HG03045 (cell line): ENCODE measurements around the gene ADPGK.
"Not testable (repeated sequence)": the region's sequence is repeated elsewhere in the genome, so short reads cannot be mapped to it uniquely, and the experiment has no call there.

Source experiments
- ATAC-seq: cut with Tn5 transposase; IDR thresholded peaks from one replicate; pipeline ENCODE4 v1.9.1; 2021; ENCODE audit warnings: mild to moderate bottlenecking, moderate library complexity; ENCODE audit not compliant: unreplicated experiment

ADPGK gene

GRCh38 chr15:72783640-72784455 lies at the start of gene ADPGK:
TSS of gene ADPGK (minus strand) at chr15:72783758. CDS start at chr15:72783691, 67 bp downstream.
- peak; percentile 85 for ATAC-seq

DNA sequence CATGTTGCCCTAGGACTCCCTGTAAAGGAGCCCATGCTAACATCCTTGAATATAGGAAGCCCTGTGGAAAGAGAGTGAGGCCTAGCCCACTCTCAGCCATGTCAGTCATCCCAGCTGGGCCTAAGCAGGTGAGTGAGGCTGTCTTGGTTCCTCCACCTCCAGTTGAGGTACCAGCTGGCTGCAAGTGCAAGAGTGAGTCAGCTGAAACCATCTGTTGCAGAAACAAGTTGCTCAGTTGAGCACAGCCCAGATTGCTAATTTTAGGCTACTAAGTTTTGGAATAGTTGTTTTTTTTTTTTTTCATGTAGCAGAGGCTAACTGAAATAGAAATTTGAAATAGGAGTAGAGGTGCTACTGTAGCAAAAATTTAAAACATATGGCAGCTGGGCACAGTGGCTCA lies 43.7 kb upstream of the ADPGK start:
- ATAC-seq = no peak

DNA sequence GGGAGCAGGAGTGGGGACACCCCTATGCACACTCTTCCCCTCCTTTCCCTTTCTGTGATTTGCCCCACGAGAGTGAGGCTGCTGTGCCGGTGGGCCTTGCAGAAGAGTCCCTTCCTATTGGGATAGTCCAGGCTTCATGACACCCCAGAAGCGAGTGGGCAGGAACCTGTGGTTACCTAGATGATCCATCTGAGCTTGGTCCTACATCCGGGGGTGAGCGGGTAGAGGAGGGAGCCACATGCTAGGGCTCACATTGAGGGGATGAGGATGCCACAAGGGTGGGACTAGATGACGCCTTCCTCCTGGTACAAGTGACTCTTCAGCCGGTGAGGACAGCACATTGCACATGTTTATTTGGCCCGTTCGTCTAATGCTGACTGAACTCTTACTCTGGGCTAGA lies 43.1 kb upstream of the ADPGK start:
- ATAC-seq = no peak

DNA sequence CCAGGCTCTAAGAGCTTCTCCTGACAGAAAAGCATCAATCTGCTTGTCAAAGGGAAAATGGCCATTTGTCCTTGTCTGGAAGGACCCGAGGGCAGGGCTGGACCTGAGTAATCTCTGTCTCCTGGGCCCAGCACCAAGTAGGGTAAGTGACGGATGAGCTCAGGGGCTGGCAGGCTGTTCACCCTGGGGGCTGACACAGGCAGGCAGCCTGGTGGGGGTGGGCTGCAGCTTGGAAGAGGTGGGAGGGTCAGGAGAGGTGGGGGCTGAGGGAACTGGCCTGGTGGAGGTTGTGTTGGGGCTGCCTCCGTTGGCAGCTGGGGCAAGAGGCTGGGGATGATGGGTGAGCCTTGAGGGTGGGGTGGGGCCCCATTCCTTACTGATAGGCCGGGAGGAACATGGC lies 42.3 kb upstream of the ADPGK start:
- ATAC-seq = no peak

DNA sequence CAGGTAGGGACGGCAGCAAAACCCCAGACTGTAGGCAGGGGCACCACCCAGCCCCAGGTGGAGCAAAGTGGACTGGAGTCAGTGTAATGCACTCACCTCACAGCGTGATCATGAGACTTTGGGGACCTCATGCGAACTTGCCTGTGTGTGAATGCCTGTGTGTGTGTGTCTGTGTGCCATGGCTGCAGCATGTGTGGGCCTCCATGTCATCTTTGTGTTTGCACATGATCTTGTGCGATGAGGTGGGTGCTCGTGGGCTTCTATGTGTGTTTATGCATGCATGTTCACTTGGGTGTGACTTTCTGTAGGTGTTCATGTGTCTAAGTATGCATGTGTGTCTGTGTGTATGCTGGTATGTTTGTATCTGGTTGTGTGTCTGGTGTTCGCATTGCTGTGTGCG lies 41.2 kb upstream of the ADPGK start:
- ATAC-seq = no peak

DNA sequence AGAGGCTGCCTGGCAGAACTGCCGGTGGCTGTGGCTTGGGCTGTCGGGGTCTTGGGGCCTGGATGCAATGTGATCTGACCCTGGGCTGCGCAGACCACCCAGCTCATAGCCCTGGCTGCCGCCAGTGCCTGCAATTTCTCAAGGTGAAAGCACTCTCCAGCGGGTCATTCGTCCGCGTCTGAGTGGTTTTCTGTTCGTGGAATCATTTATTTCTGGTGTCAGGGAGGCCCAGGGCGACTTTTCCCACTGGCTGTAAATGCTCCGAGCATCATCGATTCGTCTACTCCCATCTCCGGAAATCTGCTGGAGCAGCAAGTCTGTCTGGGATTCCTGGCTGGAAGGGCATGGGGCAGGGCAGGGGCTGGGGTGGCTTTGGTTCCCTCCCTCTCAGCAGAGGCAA lies 40.6 kb upstream of the ADPGK start:
- ATAC-seq = no peak

- no peak for ATAC-seq
Observed at GRCh38 chr15:72820278-72820677, 36.7 kb upstream of the ADPGK start.

DNA sequence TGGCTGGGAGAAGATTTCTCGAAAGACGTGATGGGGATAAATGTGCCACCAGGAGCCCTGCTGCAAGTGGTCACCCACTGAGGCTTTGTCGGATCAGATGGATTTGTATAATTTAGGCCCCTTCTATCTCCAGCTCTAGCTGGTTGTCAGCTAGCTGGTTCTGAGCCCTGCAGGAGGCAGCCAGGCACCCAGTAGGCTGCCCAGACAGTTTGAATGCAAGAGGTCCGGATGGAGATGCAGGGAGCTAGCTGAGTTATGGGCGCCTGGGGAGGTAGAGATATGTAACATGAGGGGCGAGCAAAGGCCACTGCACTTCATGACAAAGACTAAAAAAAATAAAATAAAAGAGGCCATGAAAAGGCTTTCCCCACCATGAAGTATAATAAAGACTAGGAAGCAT lies 35.1 kb upstream of the ADPGK start:
- no peak for ATAC-seq

- ATAC-seq = no peak
Observed at GRCh38 chr15:72813345-72814004, 29.9 kb upstream of the ADPGK start.

DNA sequence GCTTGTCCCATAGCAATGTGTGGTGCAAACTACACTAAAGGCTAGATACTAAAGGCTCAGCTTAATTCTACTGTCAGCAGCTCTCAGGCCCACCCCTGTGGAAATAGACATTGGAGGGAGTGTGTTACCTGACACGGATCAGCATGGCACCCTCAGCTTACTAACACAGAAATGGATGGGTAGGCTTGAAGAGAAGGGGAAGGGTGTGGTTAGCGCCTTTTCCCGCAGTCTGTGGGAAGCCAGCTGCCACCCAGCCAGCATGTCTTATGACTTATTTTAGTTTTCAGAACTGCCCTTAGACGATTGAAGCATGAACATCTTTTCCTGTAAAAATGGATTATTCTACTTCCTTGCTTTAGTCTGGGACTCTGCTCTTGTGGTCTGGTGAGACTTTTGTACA lies 25.8 kb upstream of the ADPGK start:
- no peak for ATAC-seq

GRCh38 chr15:72807346-72807745 lies 23.8 kb upstream of the ADPGK start:
- ATAC-seq = not testable (repeated sequence)

DNA sequence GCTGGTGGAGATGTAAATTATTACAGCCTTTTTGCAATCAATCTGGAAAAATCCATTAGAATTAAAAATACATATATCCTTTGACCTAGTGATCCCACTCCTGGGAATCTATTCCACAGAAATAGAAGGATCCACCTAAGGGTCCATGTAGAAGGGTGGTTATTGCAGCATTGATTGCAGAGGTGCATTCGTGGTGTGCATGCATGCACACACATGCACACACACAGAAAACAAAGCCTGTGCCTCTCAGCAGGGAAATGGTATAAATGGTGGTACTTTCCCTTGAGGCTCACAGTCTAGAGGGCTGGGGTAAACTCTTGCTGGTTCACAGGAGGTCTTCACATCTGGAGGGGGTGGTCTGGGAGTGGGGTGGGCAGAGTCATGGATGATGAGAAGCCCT lies 19.4 kb upstream of the ADPGK start:
- ATAC-seq = no peak

- no peak for ATAC-seq
Observed at GRCh38 chr15:72801590-72802325, 18.2 kb upstream of the ADPGK start.

- no peak for ATAC-seq
Observed at GRCh38 chr15:72800833-72801481, 17.4 kb upstream of the ADPGK start.

DNA sequence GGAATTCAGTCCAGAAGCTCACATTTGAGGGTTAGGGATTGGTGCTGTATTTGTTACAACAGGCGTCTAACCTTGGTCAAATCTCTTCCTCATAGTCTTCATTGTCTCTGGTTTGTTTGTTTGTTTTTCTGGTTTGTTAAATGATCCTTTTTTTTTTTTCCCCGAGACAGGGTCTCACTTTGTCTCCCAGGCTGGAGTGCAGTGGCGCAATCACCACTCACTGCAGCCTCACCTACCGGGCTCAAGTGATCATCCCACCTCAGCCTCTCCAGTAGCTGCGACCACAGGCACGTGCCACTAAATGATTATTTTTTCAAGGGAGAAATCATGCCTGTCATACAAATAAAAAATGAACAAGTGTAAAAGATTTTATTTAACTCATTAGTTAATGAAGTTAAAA lies 14.3 kb upstream of the ADPGK start:
- ATAC-seq = no peak

DNA sequence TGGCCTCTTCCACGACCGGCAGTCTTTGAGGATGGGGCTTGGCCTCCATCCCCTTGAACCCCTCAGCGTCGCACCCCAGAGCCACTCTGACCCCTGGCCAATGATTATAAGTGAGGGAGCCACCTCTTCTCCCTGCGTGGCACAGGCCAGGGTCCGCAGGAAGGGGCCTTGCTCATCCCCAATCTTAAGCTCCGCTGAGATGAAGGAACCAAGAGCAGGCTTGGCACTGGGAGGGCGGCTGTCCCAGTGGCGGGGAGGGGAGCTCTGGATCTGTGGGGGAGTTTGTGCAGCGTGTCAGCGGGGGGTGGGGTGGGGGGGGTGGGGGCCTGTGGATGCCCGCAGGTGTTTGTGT lies 13.8 kb upstream of the ADPGK start:
- no peak for ATAC-seq

DNA sequence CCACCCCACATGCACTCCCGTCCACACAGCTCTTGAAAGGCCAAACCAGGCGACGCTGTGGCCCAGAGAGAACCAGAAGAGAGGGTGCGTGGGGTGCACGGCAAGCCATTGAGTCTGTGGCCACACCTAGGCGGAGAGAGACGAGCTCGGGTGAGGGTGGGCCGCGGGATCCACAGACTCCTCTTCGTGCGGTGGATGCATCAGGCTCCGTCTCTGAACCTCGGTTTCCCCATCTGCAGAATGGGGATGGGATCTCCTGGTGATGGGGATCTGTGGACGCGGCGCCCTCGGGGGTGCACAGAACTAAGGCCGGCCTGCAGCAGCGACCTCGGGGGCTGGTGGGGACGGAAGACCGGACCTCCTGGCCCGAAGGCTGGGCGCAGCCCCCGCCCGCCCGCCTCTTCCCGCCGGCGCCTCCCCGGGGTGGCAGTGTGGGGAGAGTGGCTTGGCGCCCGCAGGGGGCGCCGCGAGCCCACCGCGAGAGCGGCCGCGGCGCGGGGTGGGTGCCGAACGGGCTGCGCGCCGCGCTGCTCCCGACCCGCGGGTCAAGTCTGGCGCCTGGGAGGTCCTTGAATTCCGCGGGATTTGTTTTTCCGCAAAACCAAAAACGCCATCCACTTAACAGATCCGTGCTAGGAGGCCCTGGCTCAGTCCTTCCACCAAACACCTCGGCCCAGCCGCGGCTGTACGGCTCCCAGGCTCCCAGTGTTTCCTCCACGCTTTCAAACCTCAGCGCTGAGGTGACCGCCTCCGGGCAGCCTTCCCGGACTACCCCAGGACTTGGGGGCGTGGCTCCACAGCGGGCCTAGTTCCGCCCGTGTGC lies 13.2 kb upstream of the ADPGK start:
- ATAC-seq = no peak

DNA sequence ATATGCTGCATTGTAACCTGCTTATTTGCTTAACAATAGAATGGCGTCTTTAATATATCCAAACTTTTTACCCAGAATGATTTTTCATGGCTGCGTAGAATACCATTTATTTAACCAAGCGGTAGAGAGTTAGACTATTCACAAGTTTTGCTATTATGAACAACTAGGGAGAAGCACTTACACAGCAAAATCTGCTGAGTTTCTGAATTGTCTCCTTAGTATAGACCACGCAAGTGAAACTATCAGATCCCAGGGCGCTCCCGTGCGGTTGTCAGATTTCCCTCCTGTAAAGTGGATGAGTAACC lies 12.6 kb upstream of the ADPGK start:
- ATAC-seq = no peak

DNA sequence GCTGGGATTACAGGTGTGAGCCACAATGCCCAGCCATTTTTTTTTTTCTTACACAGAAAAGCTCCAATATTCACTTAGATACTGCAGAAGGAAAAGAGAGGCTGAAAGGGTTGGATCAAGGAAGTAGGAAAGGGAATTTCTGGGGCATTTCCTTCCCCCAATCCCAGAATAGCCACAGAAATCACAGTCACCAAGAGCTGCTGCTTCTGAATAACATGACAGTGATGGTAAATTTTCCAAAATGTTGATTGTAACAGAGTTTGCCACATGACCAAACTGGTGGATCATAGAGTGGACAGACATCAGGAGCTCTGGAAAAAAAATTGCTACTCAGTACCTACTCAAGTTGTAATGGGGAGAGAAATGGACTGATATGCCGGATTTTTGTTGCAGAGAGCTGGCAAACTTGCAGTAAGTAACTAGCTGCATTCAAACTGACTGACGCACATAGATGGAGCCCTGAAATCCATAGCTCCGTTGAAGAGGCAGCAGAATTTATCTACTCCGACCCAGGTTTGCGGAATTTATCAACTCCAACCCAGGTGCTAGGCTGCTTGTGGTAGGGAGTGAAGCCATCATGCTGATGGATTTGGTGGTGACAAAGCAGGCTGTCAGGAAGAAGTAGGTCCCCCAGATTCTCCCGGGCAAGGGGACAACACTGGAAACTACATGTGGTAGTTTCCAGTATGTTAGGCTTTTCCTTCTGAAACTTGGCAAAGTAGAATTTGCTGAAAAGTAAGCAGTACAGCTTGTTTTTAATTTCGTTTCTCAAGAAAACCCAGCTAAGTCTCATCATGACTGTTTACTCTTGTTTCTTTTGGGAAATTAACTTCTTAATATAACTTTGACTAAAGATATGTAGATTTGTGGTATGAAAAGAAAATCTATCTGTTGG lies 10.5 kb upstream of the ADPGK start:
- no peak for ATAC-seq

- no peak for ATAC-seq
Observed at GRCh38 chr15:72792431-72792830, 8.9 kb upstream of the ADPGK start.
